HG02610 (cell line): ENCODE data around the gene ZNF496.

Experiments used
- ATAC-seq: cut with Tn5 transposase; IDR thresholded peaks from one replicate; pipeline ENCODE4 v1.9.1; 2021; ENCODE audit warnings: mild to moderate bottlenecking, moderate library complexity; ENCODE audit not compliant: unreplicated experiment

The ZNF496 gene

DNA sequence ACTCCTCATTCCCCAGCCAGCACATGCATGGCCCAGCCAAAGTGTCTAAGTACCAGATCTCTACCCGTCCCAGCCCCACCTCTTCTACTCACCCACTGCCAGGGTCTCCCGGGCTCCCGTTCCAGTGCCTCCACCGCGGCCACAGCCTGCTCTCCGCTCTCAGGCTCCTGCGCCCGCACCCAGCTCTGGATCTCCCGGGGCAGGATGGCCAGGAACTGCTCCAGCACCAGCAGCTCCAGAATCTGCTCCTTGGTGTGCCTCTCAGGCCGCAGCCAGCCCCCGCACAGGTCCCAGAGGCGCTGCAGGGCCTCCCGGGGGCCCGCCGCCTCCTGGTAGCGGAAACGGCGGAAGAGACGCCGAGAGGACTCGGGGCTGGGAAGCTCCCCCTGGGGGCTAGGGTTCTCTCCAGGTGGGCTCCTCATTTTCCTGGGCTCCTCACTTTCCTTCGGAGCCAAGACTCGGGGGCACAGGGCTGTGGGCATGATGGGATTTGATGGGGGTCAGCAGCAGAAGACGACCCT is 2.5 kb downstream of the ZNF496 start:
- ATAC-seq, result no peak

DNA sequence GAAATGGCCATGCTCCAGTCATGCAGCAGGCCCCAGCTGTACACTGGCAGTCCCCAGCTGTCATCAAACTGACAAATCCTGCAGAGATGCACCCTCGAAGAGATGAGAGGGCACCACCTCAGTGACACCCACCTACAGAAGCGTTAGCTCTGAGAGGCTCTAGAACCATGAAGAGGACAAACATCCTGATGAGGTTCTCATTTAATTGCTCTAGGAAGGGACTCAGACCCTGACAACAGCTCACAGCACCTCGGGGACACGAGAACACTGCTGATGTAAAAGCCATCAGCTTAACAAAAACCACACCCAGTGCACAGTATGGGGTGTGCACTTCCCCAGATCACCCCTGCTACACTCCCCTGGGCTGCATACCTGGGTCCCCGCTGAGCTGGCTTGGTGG is 3.4 kb downstream of the ZNF496 start:
- no peak for ATAC-seq

- no peak for ATAC-seq
These were observed 5.1 kb downstream of the ZNF496 start for GRCh38 chr1:247326411-247327130.

GRCh38 chr1:247324923-247325322 is 6.7 kb downstream of the ZNF496 start:
- no peak for ATAC-seq

GRCh38 chr1:247324204-247324787 is 7.4 kb downstream of the ZNF496 start:
- no peak for ATAC-seq

GRCh38 chr1:247322849-247323586 is 8.6 kb downstream of the ZNF496 start:
- ATAC-seq, result no peak

GRCh38 chr1:247322442-247322841 is 9.2 kb downstream of the ZNF496 start:
- no peak for ATAC-seq

DNA sequence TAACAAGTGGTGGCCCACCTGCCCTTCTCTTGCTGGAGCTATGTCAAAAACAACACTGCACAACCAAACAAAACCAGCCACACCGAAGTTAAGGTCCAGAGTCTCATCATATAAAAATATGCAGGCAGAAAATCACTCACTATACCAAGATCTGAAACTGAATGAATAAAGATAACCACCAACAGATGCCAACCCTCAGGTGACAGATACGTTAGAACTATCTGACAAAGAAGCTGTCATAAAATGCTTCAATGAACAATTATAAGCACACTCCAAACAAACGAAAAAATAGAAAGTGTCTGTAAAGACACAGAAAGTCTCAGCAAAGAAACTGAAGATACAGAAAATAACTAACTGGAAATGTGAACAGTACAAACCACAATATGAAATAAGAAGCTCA is 14.0 kb downstream of the ZNF496 start:
- ATAC-seq, result no peak

GRCh38 chr1:247316590-247317197 is 15.0 kb downstream of the ZNF496 start:
- ATAC-seq, result no peak

DNA sequence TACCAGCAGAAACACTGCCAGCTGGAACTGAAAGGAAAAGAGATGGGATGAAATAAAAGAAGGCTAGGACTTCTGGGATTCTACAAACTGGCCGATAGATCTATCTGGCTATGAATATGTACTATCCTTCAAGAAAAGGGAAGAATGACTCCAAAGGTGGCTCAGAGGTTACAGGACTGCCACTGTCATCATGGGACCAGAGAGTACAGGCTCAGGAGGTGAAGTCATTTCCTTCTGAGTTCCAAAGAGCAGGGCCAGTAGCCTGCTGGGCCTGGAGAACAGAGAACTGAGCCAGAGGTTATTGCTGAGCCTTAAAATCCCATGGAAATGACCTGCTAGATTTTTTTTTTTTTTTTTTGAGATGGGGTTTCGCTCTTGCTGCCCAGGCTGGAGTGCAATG is 27.6 kb downstream of the ZNF496 start:
- ATAC-seq, result no peak

- no peak for ATAC-seq
These were observed 28.5 kb downstream of the ZNF496 start for GRCh38 chr1:247303216-247303615.

GRCh38 chr1:247301176-247301540 is 30.5 kb downstream of the ZNF496 start:
- ATAC-seq, result no peak

DNA sequence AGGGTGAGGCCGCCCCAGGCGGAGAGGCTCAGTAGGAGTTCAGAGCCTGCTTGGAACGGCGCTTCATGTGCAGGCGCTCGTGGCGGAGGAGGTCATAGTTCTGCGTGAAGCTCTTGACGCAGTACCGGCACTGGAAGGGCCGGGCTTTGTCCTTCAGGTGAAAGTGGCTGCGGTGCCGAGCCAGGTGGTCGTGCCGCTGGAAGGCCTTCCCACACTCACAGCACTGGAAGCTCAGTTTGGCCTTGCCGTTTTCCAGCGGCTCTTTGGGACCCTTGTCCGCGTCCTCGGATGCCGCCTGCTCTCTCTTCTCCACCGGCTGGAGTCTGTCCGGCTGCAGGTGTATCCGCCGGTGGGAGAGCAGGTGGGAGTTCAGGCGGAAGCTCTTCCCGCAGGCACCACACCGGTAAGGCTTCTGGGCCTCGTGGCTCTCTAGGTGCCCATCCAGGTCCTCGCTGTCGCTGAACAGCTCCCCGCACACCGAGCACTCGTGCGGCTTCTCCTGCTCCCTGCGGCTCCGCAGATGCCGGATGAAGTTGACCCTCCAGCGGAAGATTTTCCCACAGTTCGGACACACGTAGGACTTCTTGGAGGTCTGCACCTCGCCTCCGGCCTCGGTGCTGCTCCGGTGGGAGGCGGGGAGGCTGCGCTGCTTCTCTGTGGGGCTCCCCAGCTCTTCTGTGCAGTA is 31.0 kb downstream of the ZNF496 start:
- no peak for ATAC-seq

- ATAC-seq, result no peak
These were observed 31.8 kb downstream of the ZNF496 start for GRCh38 chr1:247299723-247300381.

- ATAC-seq, result no peak
These were observed 33.0 kb downstream of the ZNF496 start for GRCh38 chr1:247298701-247299100.

GRCh38 chr1:247298124-247298481 is 33.6 kb downstream of the ZNF496 start:
- ATAC-seq, result no peak

GRCh38 chr1:247297263-247298123 is 34.2 kb downstream of the ZNF496 start:
- no peak for ATAC-seq

DNA sequence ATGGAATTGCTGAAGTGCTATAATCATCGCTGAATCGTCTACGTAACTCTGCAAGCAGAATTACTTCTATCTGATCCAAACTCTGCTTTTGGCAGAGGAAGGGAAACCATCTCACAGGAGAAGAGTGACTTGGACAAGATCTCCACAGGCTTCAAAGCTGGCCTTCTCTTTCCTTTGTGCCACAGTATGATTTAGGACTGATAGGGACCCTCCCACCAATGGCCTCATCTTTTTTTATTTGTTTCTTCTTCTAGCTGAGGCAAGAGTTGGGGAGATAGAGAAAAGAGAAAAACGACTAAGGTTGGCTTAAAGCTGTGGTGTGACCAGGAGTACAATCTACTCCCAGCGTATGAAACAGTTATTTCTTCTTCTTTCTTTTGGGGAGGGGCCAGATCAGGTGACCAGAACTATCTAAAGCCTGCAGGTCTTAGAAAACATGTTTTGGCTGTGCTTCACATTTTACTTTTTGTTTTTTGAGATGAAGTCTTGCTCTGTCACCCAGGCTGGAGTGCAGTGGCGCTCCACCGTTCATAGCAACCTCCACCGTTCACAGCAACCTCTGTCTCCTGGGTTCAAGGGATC is 35.0 kb downstream of the ZNF496 start:
- no peak for ATAC-seq

GRCh38 chr1:247295746-247296145 is 35.9 kb downstream of the ZNF496 start:
- no peak for ATAC-seq
